Measurements from ENCODE around the gene SLC6A7.

SLC6A7 gene

GRCh38 chr5:150156027-150156368 lies 33.9 kb upstream of the SLC6A7 start:
- DNase-seq, result no peak

- DNase-seq, result no peak
These were observed 33.3 kb upstream of the SLC6A7 start for GRCh38 chr5:150156540-150156939.

- DNase-seq, result no peak
These were observed 32.7 kb upstream of the SLC6A7 start for GRCh38 chr5:150157168-150157567.

- DNase-seq, result no peak
These were observed 31.5 kb upstream of the SLC6A7 start for GRCh38 chr5:150158170-150158949.

GRCh38 chr5:150159031-150159430 lies 30.8 kb upstream of the SLC6A7 start:
- DNase-seq, result no peak

- DNase-seq, result no peak
These were observed 30.1 kb upstream of the SLC6A7 start for GRCh38 chr5:150159741-150160179.

- no peak for DNase-seq
These were observed 29.3 kb upstream of the SLC6A7 start for GRCh38 chr5:150160448-150161081.

- DNase-seq, result peak; percentile 77
These were observed 28.4 kb upstream of the SLC6A7 start for GRCh38 chr5:150161242-150162141.

- no peak for DNase-seq
These were observed 27.7 kb upstream of the SLC6A7 start for GRCh38 chr5:150162142-150162513.

- no peak for DNase-seq
These were observed 26.8 kb upstream of the SLC6A7 start for GRCh38 chr5:150163035-150163434.

- no peak for DNase-seq
These were observed 26.3 kb upstream of the SLC6A7 start for GRCh38 chr5:150163547-150164059.

GRCh38 chr5:150164211-150164980 lies 25.5 kb upstream of the SLC6A7 start:
- no peak for DNase-seq

GRCh38 chr5:150166037-150166649 lies 23.7 kb upstream of the SLC6A7 start:
- DNase-seq, result no peak

GRCh38 chr5:150166650-150167511 lies 23.0 kb upstream of the SLC6A7 start, which contains the start of gene CDX1:
TSS of gene CDX1 (plus strand) at chr5:150166778. CDS start at chr5:150166877, 99 bp downstream.
- DNase-seq, result no peak

- DNase-seq, result no peak
These were observed 22.4 kb upstream of the SLC6A7 start for GRCh38 chr5:150167512-150167850.

- no peak for DNase-seq
These were observed 22.0 kb upstream of the SLC6A7 start for GRCh38 chr5:150167908-150168307.

- no peak for DNase-seq
These were observed 21.0 kb upstream of the SLC6A7 start for GRCh38 chr5:150168864-150169263.

- DNase-seq, result no peak
These were observed 17.7 kb upstream of the SLC6A7 start for GRCh38 chr5:150172145-150172544.

- no peak for DNase-seq
These were observed 17.3 kb upstream of the SLC6A7 start for GRCh38 chr5:150172556-150172955.

- no peak for DNase-seq
These were observed 16.7 kb upstream of the SLC6A7 start for GRCh38 chr5:150173161-150173560.

- DNase-seq, result no peak
These were observed 15.6 kb upstream of the SLC6A7 start for GRCh38 chr5:150174285-150174684.
